ENCODE measurements around the gene ITIH4. TPM values are rescaled to one million over a fixed set of nuclear protein-coding genes. Genes with fewer than 3 reads are reported as not detected.

ITIH4 gene
- total RNA-seq, 1 experiment from 2014 or later = 1.5 TPM

DNA sequence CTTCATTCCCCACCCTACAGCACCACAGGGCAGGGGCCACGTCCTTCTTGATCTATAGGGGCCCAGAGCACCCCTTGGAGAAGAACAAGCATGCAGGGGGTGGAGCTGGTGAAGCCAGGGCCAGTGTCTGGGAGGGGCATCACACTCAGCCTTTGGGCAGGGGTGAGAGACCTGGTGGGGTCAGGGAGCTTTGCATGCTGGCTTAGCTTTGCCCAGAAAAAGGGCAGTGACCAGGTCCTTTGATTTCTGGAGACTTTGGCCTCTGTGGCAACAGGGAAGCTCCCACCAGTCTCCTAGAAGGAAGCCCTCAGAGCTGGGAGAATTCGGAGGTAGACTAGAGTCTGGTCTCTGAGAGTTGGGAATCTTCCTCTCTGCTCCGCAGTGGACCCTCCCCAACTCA is 990 bp downstream of the ITIH4 start:
- POLR2A ChIA-PET = no interaction called here
- intact Hi-C loops (cut with micrococcal nuclease; ENCODE audit: unreplicated experiment) = loop anchor here (10.0 kb wide), 1 partner anchor 85 kb away; no protein-coding TSS in a partner anchor
- H3K9me3 ChIP-seq (ENCODE audit: control insufficient read depth, insufficient read depth, low read depth, low read length) = no peaks in the 10 kb centered on the region

DNA sequence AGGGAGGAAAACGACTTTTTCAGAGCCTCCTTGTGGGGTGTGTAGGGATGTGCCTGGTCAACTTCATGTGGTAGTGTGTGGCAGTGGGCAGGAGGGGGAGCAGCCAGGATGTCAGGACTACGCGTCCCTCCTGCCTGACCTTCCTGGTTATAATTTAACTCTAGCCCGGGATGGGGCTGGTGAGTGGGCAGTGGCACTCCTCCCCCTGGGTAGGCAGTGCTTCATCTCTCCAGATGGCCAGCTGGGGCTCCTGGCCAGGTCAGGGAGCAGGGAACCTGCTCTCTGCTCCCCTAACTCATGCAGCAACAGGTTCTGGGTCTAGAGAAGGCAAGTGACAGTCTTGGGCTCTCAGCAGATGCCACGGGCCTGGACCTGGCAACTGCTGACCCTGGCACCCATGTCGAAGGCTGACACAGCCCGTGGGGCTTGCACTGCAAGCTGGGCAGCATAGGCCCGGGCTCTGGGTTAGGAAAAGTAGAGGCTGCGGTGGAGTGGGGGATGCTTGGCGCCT is 2.6 kb downstream of the ITIH4 start:
- Histone ChIP-seq H3K36me3 (ENCODE audit: control insufficient read depth, insufficient read depth, low read length) (no peaks in the 10 kb centered on the region), H3K4me3 (ENCODE audit: low read depth in 2 of 2, low read length in 2 of 2) (no peak overlapping the region), H3K4me1 (ENCODE audit: control insufficient read depth, insufficient read depth, low read length) (peaks cover 6% of the 10 kb centered on the region), H3K9me3 (ENCODE audit: control insufficient read depth, insufficient read depth, low read depth, low read length) (no peaks in the 10 kb centered on the region), H3K27ac (ENCODE audit: low read length) (no peak overlapping the region), H3K27me3 (ENCODE audit: control insufficient read depth, insufficient read depth, low read length) (no peaks in the 10 kb centered on the region)
- TF ChIP-seq, protein P1, sequence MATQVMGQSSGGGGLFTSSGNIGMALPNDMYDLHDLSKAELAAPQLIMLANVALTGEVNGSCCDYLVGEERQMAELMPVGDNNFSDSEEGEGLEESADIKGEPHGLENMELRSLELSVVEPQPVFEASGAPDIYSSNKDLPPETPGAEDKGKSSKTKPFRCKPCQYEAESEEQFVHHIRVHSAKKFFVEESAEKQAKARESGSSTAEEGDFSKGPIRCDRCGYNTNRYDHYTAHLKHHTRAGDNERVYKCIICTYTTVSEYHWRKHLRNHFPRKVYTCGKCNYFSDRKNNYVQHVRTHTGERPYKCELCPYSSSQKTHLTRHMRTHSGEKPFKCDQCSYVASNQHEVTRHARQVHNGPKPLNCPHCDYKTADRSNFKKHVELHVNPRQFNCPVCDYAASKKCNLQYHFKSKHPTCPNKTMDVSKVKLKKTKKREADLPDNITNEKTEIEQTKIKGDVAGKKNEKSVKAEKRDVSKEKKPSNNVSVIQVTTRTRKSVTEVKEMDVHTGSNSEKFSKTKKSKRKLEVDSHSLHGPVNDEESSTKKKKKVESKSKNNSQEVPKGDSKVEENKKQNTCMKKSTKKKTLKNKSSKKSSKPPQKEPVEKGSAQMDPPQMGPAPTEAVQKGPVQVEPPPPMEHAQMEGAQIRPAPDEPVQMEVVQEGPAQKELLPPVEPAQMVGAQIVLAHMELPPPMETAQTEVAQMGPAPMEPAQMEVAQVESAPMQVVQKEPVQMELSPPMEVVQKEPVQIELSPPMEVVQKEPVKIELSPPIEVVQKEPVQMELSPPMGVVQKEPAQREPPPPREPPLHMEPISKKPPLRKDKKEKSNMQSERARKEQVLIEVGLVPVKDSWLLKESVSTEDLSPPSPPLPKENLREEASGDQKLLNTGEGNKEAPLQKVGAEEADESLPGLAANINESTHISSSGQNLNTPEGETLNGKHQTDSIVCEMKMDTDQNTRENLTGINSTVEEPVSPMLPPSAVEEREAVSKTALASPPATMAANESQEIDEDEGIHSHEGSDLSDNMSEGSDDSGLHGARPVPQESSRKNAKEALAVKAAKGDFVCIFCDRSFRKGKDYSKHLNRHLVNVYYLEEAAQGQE (IDR thresholded peaks at IDR 0.05; ENCODE audit: insufficient read depth in 1 of 2, low read depth in 2 of 2, low read length in 1 of 2) = no peak
- TF ChIP-seq POLR2AphosphoS5 (IDR thresholded peaks at IDR 0.05; ENCODE audit: low read depth, low read length) (no peak), SIN3A (IDR thresholded peaks at IDR 0.05; ENCODE audit: borderline replicate concordance, insufficient read depth, low read depth, low read length) (no peak), TCF7L2 (IDR thresholded peaks at IDR 0.05; ENCODE audit: low read depth, low read length) (no peak)
- TF ChIP-seq, protein P2, sequence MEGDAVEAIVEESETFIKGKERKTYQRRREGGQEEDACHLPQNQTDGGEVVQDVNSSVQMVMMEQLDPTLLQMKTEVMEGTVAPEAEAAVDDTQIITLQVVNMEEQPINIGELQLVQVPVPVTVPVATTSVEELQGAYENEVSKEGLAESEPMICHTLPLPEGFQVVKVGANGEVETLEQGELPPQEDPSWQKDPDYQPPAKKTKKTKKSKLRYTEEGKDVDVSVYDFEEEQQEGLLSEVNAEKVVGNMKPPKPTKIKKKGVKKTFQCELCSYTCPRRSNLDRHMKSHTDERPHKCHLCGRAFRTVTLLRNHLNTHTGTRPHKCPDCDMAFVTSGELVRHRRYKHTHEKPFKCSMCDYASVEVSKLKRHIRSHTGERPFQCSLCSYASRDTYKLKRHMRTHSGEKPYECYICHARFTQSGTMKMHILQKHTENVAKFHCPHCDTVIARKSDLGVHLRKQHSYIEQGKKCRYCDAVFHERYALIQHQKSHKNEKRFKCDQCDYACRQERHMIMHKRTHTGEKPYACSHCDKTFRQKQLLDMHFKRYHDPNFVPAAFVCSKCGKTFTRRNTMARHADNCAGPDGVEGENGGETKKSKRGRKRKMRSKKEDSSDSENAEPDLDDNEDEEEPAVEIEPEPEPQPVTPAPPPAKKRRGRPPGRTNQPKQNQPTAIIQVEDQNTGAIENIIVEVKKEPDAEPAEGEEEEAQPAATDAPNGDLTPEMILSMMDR (IDR thresholded peaks at IDR 0.05) = no peak
- in situ Hi-C loops (cut with HindIII; ENCODE audit: low pct_unique_long_range_greater_than_20kb, low sequenced_read_pairs) = no loop called here
- ChIA-PET CTCF (no interaction called here), POLR2A (no interaction called here)
- ATAC-seq (no peak), DNase-seq (ENCODE audit: low read depth, low spot score) (no peak)
- intact Hi-C loops (cut with micrococcal nuclease; ENCODE audit: unreplicated experiment) = loop anchor here (10.0 kb wide), 1 partner anchor 83 kb away; no protein-coding TSS in a partner anchor
- no TSS peak for BruUV-seq (replicated peaks)

More for the DNA sequence above, 990 bp downstream of the ITIH4 start:
- no TSS peak for BruUV-seq (replicated peaks)
- in situ Hi-C loops (cut with HindIII; ENCODE audit: low pct_unique_long_range_greater_than_20kb, low sequenced_read_pairs) = no loop called here
- Histone ChIP-seq H3K27ac (ENCODE audit: low read length) (no peak overlapping the region), H3K4me1 (ENCODE audit: control insufficient read depth, insufficient read depth, low read length) (peaks cover 6% of the 10 kb centered on the region), H3K27me3 (ENCODE audit: control insufficient read depth, insufficient read depth, low read length) (no peaks in the 10 kb centered on the region), H3K4me3 (ENCODE audit: low read depth in 2 of 2, low read length in 2 of 2) (no peak overlapping the region), H3K36me3 (ENCODE audit: control insufficient read depth, insufficient read depth, low read length) (no peaks in the 10 kb centered on the region)
- ATAC-seq (no peak), DNase-seq (ENCODE audit: low read depth, low spot score) (no peak)
- TF ChIP-seq, protein P2 (IDR thresholded peaks at IDR 0.05) = no peak
- TF ChIP-seq SIN3A (IDR thresholded peaks at IDR 0.05; ENCODE audit: borderline replicate concordance, insufficient read depth, low read depth, low read length) = no peak
- TF ChIP-seq, protein P1 (IDR thresholded peaks at IDR 0.05; ENCODE audit: insufficient read depth in 1 of 2, low read depth in 2 of 2, low read length in 1 of 2) = no peak
- TF ChIP-seq POLR2AphosphoS5 (IDR thresholded peaks at IDR 0.05; ENCODE audit: low read depth, low read length) = no peak
- TF ChIP-seq TCF7L2 (IDR thresholded peaks at IDR 0.05; ENCODE audit: low read depth, low read length) = no peak
- CTCF ChIA-PET = no interaction called here
